NCI-H226 (cell line): ENCODE data around the gene SMIM5.

Source experiments
- DNase-seq: peaks from one replicate; pipeline ENCODE4 v3.0.0-alpha.2; 2015

The SMIM5 gene

GRCh38 chr17:75604034-75604695 lies 29.1 kb upstream of the SMIM5 start:
- DNase-seq: no peak

GRCh38 chr17:75605790-75606189 lies 27.4 kb upstream of the SMIM5 start:
- no peak for DNase-seq

- DNase-seq: no peak
Measured at GRCh38 chr17:75607086-75607485, 26.1 kb upstream of the SMIM5 start.

GRCh38 chr17:75610103-75610984 lies 22.9 kb upstream of the SMIM5 start:
- no peak for DNase-seq

- DNase-seq: no peak
Measured at GRCh38 chr17:75611851-75612429, 21.3 kb upstream of the SMIM5 start.

GRCh38 chr17:75612906-75613626 lies 20.2 kb upstream of the SMIM5 start:
- no peak for DNase-seq

GRCh38 chr17:75614006-75614405 lies 19.2 kb upstream of the SMIM5 start:
- DNase-seq: no peak

- no peak for DNase-seq
Measured at GRCh38 chr17:75614556-75615270, 18.5 kb upstream of the SMIM5 start.

- DNase-seq: no peak
Measured at GRCh38 chr17:75615301-75615700, 17.9 kb upstream of the SMIM5 start.

- no peak for DNase-seq
Measured at GRCh38 chr17:75616521-75617122, 16.6 kb upstream of the SMIM5 start.

- DNase-seq: no peak
Measured at GRCh38 chr17:75617218-75617617, 16.0 kb upstream of the SMIM5 start.

GRCh38 chr17:75617675-75618074 lies 15.6 kb upstream of the SMIM5 start:
- DNase-seq: no peak

- peak; percentile 24 for DNase-seq
Measured at GRCh38 chr17:75619506-75620431, 13.5 kb upstream of the SMIM5 start.

- DNase-seq: no peak
Measured at GRCh38 chr17:75621489-75621888, 11.7 kb upstream of the SMIM5 start.

- no peak for DNase-seq
Measured at GRCh38 chr17:75622076-75622475, 11.2 kb upstream of the SMIM5 start.

- no peak for DNase-seq
Measured at GRCh38 chr17:75622771-75623273, 10.4 kb upstream of the SMIM5 start.

- DNase-seq: no peak
Measured at GRCh38 chr17:75623386-75623785, 9.8 kb upstream of the SMIM5 start.

GRCh38 chr17:75624021-75624420 lies 9.2 kb upstream of the SMIM5 start:
- DNase-seq: no peak

GRCh38 chr17:75624714-75625345 lies 8.4 kb upstream of the SMIM5 start:
- no peak for DNase-seq

- DNase-seq: no peak
Measured at GRCh38 chr17:75625813-75626486, 7.3 kb upstream of the SMIM5 start.
